ENCODE results near the gene OSBP2. TPM values are rescaled to one million over a fixed set of nuclear protein-coding genes. Genes with fewer than 3 reads are reported as not detected.

Gene OSBP2
- total and polyA plus RNA-seq, 2 experiments from 2014 or later = 2.1 to 2.9 TPM

- TF ChIP-seq ZNF114 (CRISPR knock-in tag; IDR thresholded peaks at IDR 0.05) (no peak), EZH2 (IDR thresholded peaks at IDR 0.05; ENCODE audit: low read depth, unreplicated experiment) (no peak), NANOG (IDR thresholded peaks at IDR 0.05; ENCODE audit: borderline replicate concordance) (no peak)
- TF ChIP-seq, protein P1, sequence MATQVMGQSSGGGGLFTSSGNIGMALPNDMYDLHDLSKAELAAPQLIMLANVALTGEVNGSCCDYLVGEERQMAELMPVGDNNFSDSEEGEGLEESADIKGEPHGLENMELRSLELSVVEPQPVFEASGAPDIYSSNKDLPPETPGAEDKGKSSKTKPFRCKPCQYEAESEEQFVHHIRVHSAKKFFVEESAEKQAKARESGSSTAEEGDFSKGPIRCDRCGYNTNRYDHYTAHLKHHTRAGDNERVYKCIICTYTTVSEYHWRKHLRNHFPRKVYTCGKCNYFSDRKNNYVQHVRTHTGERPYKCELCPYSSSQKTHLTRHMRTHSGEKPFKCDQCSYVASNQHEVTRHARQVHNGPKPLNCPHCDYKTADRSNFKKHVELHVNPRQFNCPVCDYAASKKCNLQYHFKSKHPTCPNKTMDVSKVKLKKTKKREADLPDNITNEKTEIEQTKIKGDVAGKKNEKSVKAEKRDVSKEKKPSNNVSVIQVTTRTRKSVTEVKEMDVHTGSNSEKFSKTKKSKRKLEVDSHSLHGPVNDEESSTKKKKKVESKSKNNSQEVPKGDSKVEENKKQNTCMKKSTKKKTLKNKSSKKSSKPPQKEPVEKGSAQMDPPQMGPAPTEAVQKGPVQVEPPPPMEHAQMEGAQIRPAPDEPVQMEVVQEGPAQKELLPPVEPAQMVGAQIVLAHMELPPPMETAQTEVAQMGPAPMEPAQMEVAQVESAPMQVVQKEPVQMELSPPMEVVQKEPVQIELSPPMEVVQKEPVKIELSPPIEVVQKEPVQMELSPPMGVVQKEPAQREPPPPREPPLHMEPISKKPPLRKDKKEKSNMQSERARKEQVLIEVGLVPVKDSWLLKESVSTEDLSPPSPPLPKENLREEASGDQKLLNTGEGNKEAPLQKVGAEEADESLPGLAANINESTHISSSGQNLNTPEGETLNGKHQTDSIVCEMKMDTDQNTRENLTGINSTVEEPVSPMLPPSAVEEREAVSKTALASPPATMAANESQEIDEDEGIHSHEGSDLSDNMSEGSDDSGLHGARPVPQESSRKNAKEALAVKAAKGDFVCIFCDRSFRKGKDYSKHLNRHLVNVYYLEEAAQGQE (IDR thresholded peaks at IDR 0.05; ENCODE audit: unreplicated experiment) = no peak
Observed at GRCh38 chr22:30731658-30732057, 37.0 kb downstream of the OSBP2 start (continued).

DNA sequence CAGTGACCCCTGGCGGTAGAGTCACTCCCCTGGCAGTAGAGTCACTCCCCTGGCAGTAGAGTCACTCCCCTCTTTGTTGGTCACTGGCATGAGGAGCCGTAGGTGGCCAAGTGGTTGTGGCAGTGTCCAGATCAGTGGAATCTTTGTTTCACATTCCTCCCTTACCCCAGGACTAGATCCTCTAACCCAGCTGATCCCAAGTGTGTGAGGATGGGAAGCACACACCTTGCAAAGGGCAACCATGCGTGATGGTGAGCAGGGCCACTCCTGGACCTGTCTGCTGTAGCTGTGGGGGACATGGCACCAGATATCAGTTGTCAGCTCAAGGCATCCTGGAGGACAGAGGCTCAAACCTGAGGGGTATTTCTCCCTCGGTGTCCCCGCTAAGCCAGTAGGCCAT is 37.8 kb downstream of the OSBP2 start:
- peak; percentile 41 for DNase-seq (ENCODE audit: low spot score)
- Mint-ChIP-seq H3K27me3 (ENCODE audit: insufficient read depth, low read depth, poor library complexity) (peaks cover 2% of the 10 kb centered on the region), H3K27ac (no peak overlapping the region), H3K9me3 (no peaks in the 10 kb centered on the region), H3K4me1 (peaks cover 5% of the 10 kb centered on the region; the same call in 1 of the 3 replicates), H3K4me3 (no peak overlapping the region), H3K36me3 (ENCODE audit: low read depth) (no peaks in the 10 kb centered on the region)
- TF ChIP-seq JUNB (IDR thresholded peaks at IDR 0.05; ENCODE audit: unreplicated experiment) (no peak), CREB1 (CRISPR knock-in tag; IDR thresholded peaks at IDR 0.05; ENCODE audit: low read depth) (no peak), ZNF114 (CRISPR knock-in tag; IDR thresholded peaks at IDR 0.05) (no peak), ETS1 (IDR thresholded peaks at IDR 0.05) (no peak), ZNF331 (CRISPR knock-in tag; IDR thresholded peaks at IDR 0.05; ENCODE audit: low read depth) (no peak), ZNF462 (CRISPR knock-in tag; IDR thresholded peaks at IDR 0.05) (no peak), CTCF (conservative IDR thresholded peaks at IDR 0.05; ENCODE audit: low read depth in 2 of 2) (peak; percentile 20 to 44; a peak in 3 of 4 replicates), EZH2 (IDR thresholded peaks at IDR 0.05; ENCODE audit: low read depth, unreplicated experiment) (no peak)
- Histone ChIP-seq H3K9me2 (ENCODE audit: insufficient read depth) (no peaks in the 10 kb centered on the region), H3K27me3 (ENCODE audit: insufficient read depth) (no peaks in the 10 kb centered on the region), H3K4me3 (no peak overlapping the region), H4K20me1 (replicated peaks; ENCODE audit: insufficient read depth) (no peaks in the 10 kb centered on the region), H3K27ac (ENCODE audit: low read depth) (no peak overlapping the region), H3K4me1 (ENCODE audit: insufficient read depth) (no peaks in the 10 kb centered on the region), H3K4me2 (no peak overlapping the region), H3K36me3 (ENCODE audit: insufficient read depth) (no peaks in the 10 kb centered on the region), H3K79me2 (replicated peaks; ENCODE audit: insufficient read depth) (no peaks in the 10 kb centered on the region), H2AFZ (no peak overlapping the region), H3F3A (replicated peaks; ENCODE audit: low read depth) (no peaks in the 10 kb centered on the region)
- peak; percentile 48 for ATAC-seq
